Chondrocyte (in vitro differentiated cells): ENCODE measurements around the gene NUPR2. TPM values are rescaled to one million over a fixed set of nuclear protein-coding genes. Genes with fewer than 3 reads are reported as not detected.
A peak's percentile ranks its signal among the peaks of the same experiment; 100 is the strongest.
"Not testable (repeated sequence)": the region's sequence is repeated elsewhere in the genome, so short reads cannot be mapped to it uniquely, and the experiment has no call there.

Source experiments
- DNase-seq: peaks from one replicate; pipeline ENCODE4 v3.0.0; 2021; ENCODE audit warnings: mixed read lengths, low spot score
- H3K27ac Mint-ChIP-seq: one replicate; pipeline ENCODE4 v1.8.0; 2021; ENCODE audit warnings: mild to moderate bottlenecking, moderate library complexity, mixed read lengths; ENCODE audit not compliant: unreplicated experiment
- H3K27me3 Mint-ChIP-seq: 2 replicates; pipeline ENCODE4 v1.8.0; 2021; ENCODE audit warnings: low read depth, mixed read lengths
- H3K36me3 Mint-ChIP-seq: 2 replicates; pipeline ENCODE4 v1.8.0; 2021; ENCODE audit warnings: low read depth, mixed read lengths
- H3K4me1 Mint-ChIP-seq: 2 replicates; pipeline ENCODE4 v1.8.0; 2021; ENCODE audit warnings: low read depth, mild to moderate bottlenecking, mixed read lengths
- H3K4me3 Mint-ChIP-seq: one replicate; pipeline ENCODE4 v1.8.0; 2021; ENCODE audit warnings: mild to moderate bottlenecking, moderate library complexity, mixed read lengths; ENCODE audit not compliant: unreplicated experiment
- H3K9me3 Mint-ChIP-seq: 2 replicates; pipeline ENCODE4 v1.8.0; 2021; ENCODE audit warnings: low read depth, mixed read lengths
- CTCF ChIP-seq: fragments of 200-600 bp; sonication (generic); IDR thresholded peaks from 2 replicates; pipeline ENCODE4 v1.5.0; 2021; ENCODE audit warnings: antibody characterized with exemption, mild to moderate bottlenecking, moderate library complexity
- total RNA-seq: library from RNA; stranded (reverse); gene quantifications from 3 replicates; pipeline ENCODE4 v1.2.1, GENCODE V29; 2021

The NUPR2 gene
- total RNA-seq, 1 donor from 2014 or later, result not detected

- Mint-ChIP-seq H3K36me3 (no peaks in the 10 kb centered on the region), H3K4me3 (no peak overlapping the region), H3K4me1 (no peaks in the 10 kb centered on the region), H3K9me3 (no peaks in the 10 kb centered on the region), H3K27me3 (peaks cover 2% of the 10 kb centered on the region), H3K27ac (no peak overlapping the region)
- TF ChIP-seq CTCF, result no peak
- no peak for DNase-seq
Observed at GRCh38 chr7:56124981-56125380, 8.8 kb upstream of the NUPR2 start.

GRCh38 chr7:56121440-56121839 lies 5.2 kb upstream of the NUPR2 start:
- Mint-ChIP-seq H3K36me3 (no peaks in the 10 kb centered on the region), H3K4me3 (no peak overlapping the region), H3K4me1 (no peaks in the 10 kb centered on the region), H3K27me3 (peaks cover 2% of the 10 kb centered on the region), H3K27ac (no peak overlapping the region), H3K9me3 (no peaks in the 10 kb centered on the region)
- TF ChIP-seq CTCF, result no peak
- DNase-seq, result no peak

GRCh38 chr7:56112244-56112643 lies 4.0 kb downstream of the NUPR2 start:
- H3K4me3 Mint-ChIP-seq, DNase-seq, H3K9me3 Mint-ChIP-seq, H3K4me1 Mint-ChIP-seq, H3K36me3 Mint-ChIP-seq, H3K27me3 Mint-ChIP-seq, H3K27ac Mint-ChIP-seq: not testable (repeated sequence)

GRCh38 chr7:56110611-56111010 lies 5.6 kb downstream of the NUPR2 start:
- Mint-ChIP-seq H3K9me3 (peaks cover 2% of the 10 kb centered on the region), H3K27me3 (no peaks in the 10 kb centered on the region), H3K27ac (no peak overlapping the region), H3K4me3 (no peak overlapping the region), H3K36me3 (peaks cover 1% of the 10 kb centered on the region), H3K4me1 (peaks cover 6% of the 10 kb centered on the region)
- TF ChIP-seq CTCF, result no peak
- no peak for DNase-seq

GRCh38 chr7:56107954-56108258 lies 8.3 kb downstream of the NUPR2 start:
- DNase-seq, result no peak
- H3K9me3 Mint-ChIP-seq, result peaks cover 2% of the 10 kb centered on the region
- no peak overlapping the region for H3K4me3 Mint-ChIP-seq
- H3K27me3 Mint-ChIP-seq, result no peaks in the 10 kb centered on the region
- no peak overlapping the region for H3K27ac Mint-ChIP-seq
- TF ChIP-seq CTCF, result no peak
- H3K36me3 Mint-ChIP-seq, result peaks cover 3% of the 10 kb centered on the region
- peaks cover 13% of the 10 kb centered on the region for H3K4me1 Mint-ChIP-seq

- Mint-ChIP-seq H3K9me3 (peaks cover 2% of the 10 kb centered on the region), H3K4me1 (peaks cover 13% of the 10 kb centered on the region), H3K36me3 (peaks cover 5% of the 10 kb centered on the region), H3K4me3 (peak within 1 kb of the TSS; percentile 86), H3K27ac (peak within 1 kb of the TSS; percentile 94), H3K27me3 (no peaks in the 10 kb centered on the region)
- TF ChIP-seq CTCF, result no peak
- peak; percentile 97 for DNase-seq
Observed at GRCh38 chr7:56106108-56107073, 9.8 kb downstream of the NUPR2 start, which contains the start of gene CHCHD2. Gene CHCHD2 (minus strand): TSS chr7:56106476. CDS start chr7:56106413, 63 bp downstream.
